ENCODE data around the gene HEATR5A.

GRCh38 chr14:31466554-31466953 is 46.2 kb upstream of the HEATR5A start:
- TF ChIP-seq CTCF (conservative IDR thresholded peaks at IDR 0.05 in 1 of 2, IDR thresholded peaks at IDR 0.05 in 1 of 2; ENCODE audit: low read depth in 1 of 2, low read length in 2 of 2) (no peak), EZH2 (IDR thresholded peaks at IDR 0.05; ENCODE audit: low read length, missing control alignments) (no peak)

Data from fibroblast of lung (primary cell).